H1 (cell line): Measurements from ENCODE around the gene AGRN. TPM values are rescaled to one million over a fixed set of nuclear protein-coding genes. Genes with fewer than 3 reads are reported as not detected.

Source experiments
- CTCF ChIA-PET: fragments of 300-600 bp; sonication (Branson Sonifier 250); formaldehyde crosslinking; loops from one replicate; lab custom pipeline; 2021; ENCODE audit not compliant: partially characterized antibody; lab: Charles Lee
- POLR2A ChIA-PET: fragments of 300-600 bp; sonication (Branson Sonifier 250); formaldehyde crosslinking; loops from one replicate; lab custom pipeline; 2021; ENCODE audit warnings: inconsistent platforms; ENCODE audit not compliant: partially characterized antibody; lab: Charles Lee
- DNase-seq, 2 experiments: peaks; one replicate each; pipeline versions ENCODE4 v3.0.0 to v3.0.0-alpha.2; 2010 to 2022; ENCODE audit warnings: low spot score in 2 of 2, low read depth in 1 of 2, mixed read lengths in 1 of 2
- FAIRE-seq: peaks from 2 replicates; lab custom pipeline; 2011; peaks lifted over from hg19 to GRCh38; lab: Jason Lieb, UNC
- H2AFZ ChIP-seq: 2 replicates; pipeline ENCODE4 v1.8.1; 2012; ENCODE audit warnings: low read length, inconsistent platforms
- H2AK5ac ChIP-seq: 2 replicates; pipeline ENCODE4 v1.6.1; 2013; ENCODE audit warnings: low read depth, low read length
- H2BK120ac ChIP-seq: replicated peaks from 2 replicates; pipeline ENCODE3; 2013; ENCODE audit warnings: low read depth, low read length, inconsistent platforms
- H2BK12ac ChIP-seq: 2 replicates; pipeline ENCODE4 v1.6.1; 2013; ENCODE audit warnings: low read depth, low read length
- H2BK15ac ChIP-seq: 2 replicates; pipeline ENCODE4 v1.6.1; 2013; ENCODE audit warnings: low read length
- H2BK20ac ChIP-seq: 2 replicates; pipeline ENCODE4 v1.6.1; 2013; ENCODE audit warnings: low read length
- H2BK5ac ChIP-seq: 2 replicates; pipeline ENCODE4 v1.6.1; 2013; ENCODE audit warnings: low read depth, low read length
- H3K14ac ChIP-seq: 2 replicates; pipeline ENCODE4 v1.6.1; 2013; ENCODE audit warnings: inconsistent platforms; ENCODE audit not compliant: insufficient read length
- H3K18ac ChIP-seq: 2 replicates; pipeline ENCODE4 v1.6.1; 2013; ENCODE audit warnings: low read length; ENCODE audit errors: extremely low read depth
- H3K23ac ChIP-seq: 2 replicates; pipeline ENCODE4 v1.6.1; 2013; ENCODE audit warnings: inconsistent platforms; ENCODE audit not compliant: insufficient read length
- H3K23me2 ChIP-seq: 2 replicates; pipeline ENCODE4 v1.6.1; 2013; ENCODE audit warnings: low read depth, low read length
- H3K27ac ChIP-seq: 2 replicates; pipeline ENCODE4 v1.6.1; 2011; ENCODE audit warnings: low read depth, low read length, inconsistent platforms
- H3K27me3 ChIP-seq, 4 experiments: replicated peaks in 1 of 4; 1 replicate in 1 of 4; 2 replicates in 3 of 4; pipeline versions ENCODE4 v1.6.1 to v1.8.1; 2011 to 2013; ENCODE audit warnings: low read length in 3 of 4, mild to moderate bottlenecking in 3 of 4, inconsistent platforms in 2 of 4, mixed read lengths in 2 of 4, moderate library complexity in 1 of 4; ENCODE audit not compliant: control insufficient read depth in 3 of 4, insufficient read depth in 3 of 4; ENCODE audit errors: extremely low read depth in 1 of 4
- H3K36me3 ChIP-seq, 4 experiments: 2 replicates each; pipeline versions ENCODE4 v1.6.1 to v1.8.1; 2011 to 2013; ENCODE audit warnings: mild to moderate bottlenecking in 4 of 4, low read length in 3 of 4, moderate library complexity in 2 of 4, control low read depth in 1 of 4, inconsistent platforms in 1 of 4; ENCODE audit not compliant: insufficient read depth in 4 of 4, control insufficient read depth in 2 of 4
- H3K4ac ChIP-seq: replicated peaks from 2 replicates; pipeline ENCODE3; 2013; ENCODE audit warnings: low read length, low read depth, mixed read lengths, inconsistent platforms; ENCODE audit not compliant: insufficient read length
- H3K4me1 ChIP-seq, 4 experiments: replicated peaks in 1 of 4; 1 replicate in 1 of 4; 2 replicates in 3 of 4; pipeline versions ENCODE4 v1.6.1 to v1.8.1; 2011 to 2013; ENCODE audit warnings: low read length in 3 of 4, inconsistent platforms in 2 of 4, mixed read lengths in 1 of 4; ENCODE audit not compliant: insufficient read depth in 4 of 4, control insufficient read depth in 3 of 4
- H3K4me2 ChIP-seq, 2 experiments: 2 replicates each; pipeline versions ENCODE4 v1.6.1 to v1.8.1; 2011 to 2013; ENCODE audit warnings: low read depth in 2 of 2, low read length in 2 of 2, control low read depth in 1 of 2, inconsistent platforms in 1 of 2, mild to moderate bottlenecking in 1 of 2; ENCODE audit not compliant: insufficient read depth in 1 of 2
- H3K4me3 ChIP-seq, 4 experiments: fragments of 200-600, 300-600 bp in 1 of 4; sonication (generic), shearing (Covaris generic), sonication (Bioruptor Twin) in 1 of 4; 2 replicates each; pipeline versions ENCODE4 v1.5.1 to v1.8.1; 2011 to 2016; ENCODE audit warnings: low read length in 4 of 4, low read depth in 3 of 4, control low read depth in 2 of 4, inconsistent platforms in 2 of 4, mild to moderate bottlenecking in 2 of 4, mixed read lengths in 1 of 4, moderate library complexity in 1 of 4; ENCODE audit not compliant: insufficient read depth in 2 of 4; ENCODE audit errors: extremely low read depth in 1 of 4
- H3K56ac ChIP-seq: replicated peaks from 2 replicates; pipeline ENCODE3; 2013; ENCODE audit warnings: low read depth, mild to moderate bottlenecking, mixed read lengths, low read length, inconsistent platforms; ENCODE audit not compliant: insufficient read length
- H3K79me1 ChIP-seq: 2 replicates; pipeline ENCODE4 v1.6.1; 2013; ENCODE audit warnings: low read depth, low read length, control low read depth
- H3K79me2 ChIP-seq, 2 experiments: 2 replicates each; pipeline versions ENCODE4 v1.6.1 to v1.8.1; 2012 to 2013; ENCODE audit warnings: low read length in 2 of 2, mild to moderate bottlenecking in 2 of 2, inconsistent platforms in 1 of 2; ENCODE audit not compliant: insufficient read depth in 2 of 2, control insufficient read depth in 1 of 2
- H3K9ac ChIP-seq, 4 experiments: replicated peaks in 1 of 4; 1 replicate in 1 of 4; 2 replicates in 3 of 4; pipeline versions ENCODE4 v1.6.1 to v1.8.1; 2011 to 2013; ENCODE audit warnings: low read depth in 3 of 4, low read length in 3 of 4, control low read depth in 2 of 4, mild to moderate bottlenecking in 2 of 4, moderate library complexity in 2 of 4, inconsistent platforms in 1 of 4; ENCODE audit errors: extremely low read depth in 1 of 4
- H3K9me3 ChIP-seq, 2 experiments: 2 replicates each; pipeline versions ENCODE4 v1.6.1 to v1.8.1; 2012 to 2013; ENCODE audit warnings: mild to moderate bottlenecking in 2 of 2, moderate library complexity in 2 of 2, control low read depth in 1 of 2, inconsistent platforms in 1 of 2, low read depth in 1 of 2, low read length in 1 of 2, mixed read lengths in 1 of 2; ENCODE audit not compliant: insufficient read depth in 2 of 2
- H4K20me1 ChIP-seq, 2 experiments: replicated peaks in 1 of 2; 2 replicates each; pipeline versions ENCODE3 to v1.8.1; 2011 to 2013; ENCODE audit warnings: inconsistent platforms in 2 of 2, low read length in 2 of 2, mild to moderate bottlenecking in 1 of 2; ENCODE audit not compliant: insufficient read depth in 2 of 2, control insufficient read depth in 1 of 2
- H4K5ac ChIP-seq: 2 replicates; pipeline ENCODE4 v1.6.1; 2013; ENCODE audit warnings: low read length, low read depth, mixed read lengths, inconsistent platforms; ENCODE audit not compliant: insufficient read length
- H4K8ac ChIP-seq: 2 replicates; pipeline ENCODE4 v1.8.0; 2013; ENCODE audit warnings: mild to moderate bottlenecking, moderate library complexity, low read length, inconsistent platforms; ENCODE audit not compliant: insufficient read depth; ENCODE audit errors: extremely low read depth
- H4K91ac ChIP-seq: replicated peaks from 2 replicates; pipeline ENCODE3; 2013; ENCODE audit warnings: low read length, mixed read lengths, inconsistent platforms; ENCODE audit not compliant: insufficient read length
- ASH2L ChIP-seq: fragments of 200-600, 300-600 bp; sonication (generic); IDR thresholded peaks from one replicate; pipeline ENCODE4 v1.7.1; 2017; ENCODE audit warnings: low read length
- CHD2 ChIP-seq: IDR thresholded peaks from 2 replicates; pipeline ENCODE4 v1.6.1; 2012; ENCODE audit warnings: low read length, improper control_type of control experiment
- EGR1 ChIP-seq: IDR thresholded peaks from 2 replicates; pipeline ENCODE4 v1.6.1; 2011; ENCODE audit warnings: low read depth, low read length, borderline replicate concordance
- FOSL1 ChIP-seq: IDR thresholded peaks from 2 replicates; pipeline ENCODE4 v1.6.1; 2011; ENCODE audit warnings: mild to moderate bottlenecking, low read depth, low read length, moderate library complexity; ENCODE audit not compliant: insufficient read depth
- HDAC6 ChIP-seq: IDR thresholded peaks from one replicate; pipeline ENCODE4 v1.7.1; 2012; ENCODE audit warnings: low read depth, mild to moderate bottlenecking, inconsistent platforms, low read length, moderate library complexity
- KDM4A ChIP-seq: IDR thresholded peaks from one replicate; pipeline ENCODE4 v1.7.1; 2012; ENCODE audit warnings: low read depth, mild to moderate bottlenecking, moderate library complexity, low read length, inconsistent platforms; ENCODE audit not compliant: severe bottlenecking
- NRF1 ChIP-seq: IDR thresholded peaks from 2 replicates; pipeline ENCODE4 v1.6.1; 2011; ENCODE audit warnings: mild to moderate bottlenecking, low read depth, low read length, improper control_type of control experiment
- PHF8 ChIP-seq: fragments of 200-600 bp; sonication (generic); conservative IDR thresholded peaks from 2 replicates; pipeline ENCODE4 v1.7.1; 2012; ENCODE audit warnings: low read depth, mild to moderate bottlenecking, inconsistent platforms, low read length, moderate library complexity
- SIX5 ChIP-seq: IDR thresholded peaks from 2 replicates; pipeline ENCODE4 v1.6.1; 2011; ENCODE audit warnings: mild to moderate bottlenecking, low read depth, low read length
- SP1 ChIP-seq: IDR thresholded peaks from 2 replicates; pipeline ENCODE4 v1.6.1; 2011; ENCODE audit warnings: low read depth, low read length
- TAF1 ChIP-seq: IDR thresholded peaks from 2 replicates; pipeline ENCODE4 v1.6.1; 2011; ENCODE audit warnings: mild to moderate bottlenecking, low read depth, low read length
- WGBS, 2 experiments: shearing (Covaris generic) in 1 of 2; methylation state at CpG; one replicate each; pipeline versions ENCODE4 v1.1.6 to v1.1.7; 2013 to 2015; ENCODE audit warnings: low lambda C conversion rate in 2 of 2, mixed read lengths in 2 of 2, inconsistent platforms in 1 of 2, low coverage in 1 of 2, missing lambda C conversion rate in 1 of 2; ENCODE audit not compliant: insufficient replicate concordance in 2 of 2, insufficient coverage in 1 of 2, insufficient read length in 1 of 2; ENCODE audit errors: extremely low coverage in 1 of 2, missing lambda C conversion rate in 1 of 2; 5-methylcytosine and 5-hydroxymethylcytosine counted together
- polyA plus RNA-seq, 7 experiments: library from polyadenylated mRNA; depleted of rRNA in 3 of 7; stranded (reverse) in 5 of 7; unstranded in 2 of 7; fragments of >200 nt in 5 of 7; fragments of 200-250 nt in 2 of 7; gene quantifications; 1 replicate in 5 of 7; 2 replicates in 1 of 7; 4 replicates in 1 of 7; pipeline versions ENCODE4 v1.2.1 to v1.2.3, GENCODE V29; 2011 to 2013; ENCODE audit warnings: missing spikeins in 2 of 7, mixed read lengths in 2 of 7
- total RNA-seq: library from RNA; stranded (reverse); fragmentation: NEBNext Ultra II Directional; extraction: Animal tissue kit (Norgen Biotek cat#: 25700); gene quantifications from 2 replicates; pipeline ENCODE4 v1.2.1, GENCODE V29; 2021
- TF ChIP-seq, protein P1 (sequence below): IDR thresholded peaks from 2 replicates; pipeline ENCODE4 v1.6.1; 2012; ENCODE audit warnings: inconsistent platforms

The AGRN gene
- total and polyA plus RNA-seq, 2 of the 8 experiments (the other 6 are each of a cell fraction or from before 2014, with no cell fraction given), result 52.3 to 155 TPM

DNA sequence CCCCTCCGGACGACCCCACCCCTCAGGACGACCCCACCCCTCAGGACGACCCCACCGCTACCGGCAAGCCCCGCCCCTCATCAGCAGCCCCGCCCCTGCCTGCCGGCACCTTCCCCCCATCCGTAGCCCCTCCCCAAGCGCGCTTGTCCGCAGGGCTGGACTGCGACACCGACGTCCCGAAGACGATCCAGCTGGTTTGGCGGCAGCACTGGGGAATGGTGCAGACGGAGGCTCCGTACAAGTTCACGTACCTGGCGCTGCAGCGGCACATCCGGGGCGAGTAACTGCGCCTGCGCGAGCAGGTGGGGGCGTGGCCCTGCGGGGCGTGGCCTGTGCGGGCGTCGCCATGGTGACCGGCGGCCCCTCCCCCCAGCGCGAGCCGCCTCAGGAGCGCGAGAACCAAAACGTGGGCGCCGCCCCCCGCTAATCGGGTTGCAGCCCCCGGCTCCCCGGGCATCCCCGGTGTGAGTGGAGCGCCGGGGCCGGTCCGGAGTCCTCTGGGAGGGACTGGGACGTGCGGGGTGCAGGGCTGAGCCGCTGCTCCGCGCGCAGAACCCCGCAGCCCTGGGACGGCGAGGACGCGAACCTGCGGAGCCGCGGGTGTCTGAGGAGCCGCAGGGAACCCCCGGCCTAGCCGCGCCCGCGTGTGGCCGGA lies 49.3 kb downstream of the AGRN start:
- no peak overlapping the region for H3K14ac ChIP-seq
- H2BK15ac ChIP-seq, result peak overlapping the region; percentile 81; the same call in 1 of the 2 replicates
- no peak overlapping the region for H3K27ac ChIP-seq
- H2BK20ac ChIP-seq, result no peak overlapping the region
- H4K5ac ChIP-seq, result peak overlapping the region; percentile 100
- POLR2A ChIA-PET, result interaction anchor here (1.2 to 2.8 kb wide), 2 partner anchors 11 to 29 kb away, joined by 3 to 11 read pairs; no protein-coding TSS in a partner anchor
- no peaks in the 10 kb centered on the region for H3K79me1 ChIP-seq
- no peaks in the 10 kb centered on the region for H3K79me2 ChIP-seq
- CTCF ChIA-PET, result no interaction called here
- DNase-seq (peak; percentile 68 to 99), FAIRE-seq (peak; percentile 45)
- peak overlapping the region; percentile 72 for H2BK120ac ChIP-seq
- peaks cover 0 to 9% (median 2%) of the 10 kb centered on the region in 4 experiments; a peak in 5 of 7 replicates for H3K4me1 ChIP-seq
- H3K9ac ChIP-seq, result peak overlapping the region in 2 of 4 experiments; percentile 62 to 72; a peak in 3 of 7 replicates
- H2BK5ac ChIP-seq, result peak overlapping the region; percentile 93; the same call in 1 of the 2 replicates
- H3K27me3 ChIP-seq, result peaks cover 1 to 19% (median 10%) of the 10 kb centered on the region in 4 experiments; a peak in 6 of 7 replicates
- H4K20me1 ChIP-seq, result peaks cover 0 to 9% of the 10 kb centered on the region in 2 experiments
- peak overlapping the region; percentile 90 for H3K56ac ChIP-seq
- peak overlapping the region; percentile 42 to 84 for H3K4me2 ChIP-seq
- peaks cover 7% of the 10 kb centered on the region; the same call in 1 of the 2 replicates for H3K23me2 ChIP-seq
- no peaks in the 10 kb centered on the region for H3K36me3 ChIP-seq
- peak overlapping the region; percentile 57 for H4K8ac ChIP-seq
- H3K23ac ChIP-seq, result no peak overlapping the region
- H2BK12ac ChIP-seq, result no peak overlapping the region; the same call in 1 of the 2 replicates
- H4K91ac ChIP-seq, result peak overlapping the region; percentile 91
- H3K9me3 ChIP-seq, result no peaks in the 10 kb centered on the region
- H3K18ac ChIP-seq, result peak overlapping the region; percentile 99
- H3K4ac ChIP-seq, result peak overlapping the region; percentile 85
- WGBS, 2 experiments, result 6% methylated on average over 48 of the region's 75 CpGs; no CpG with 5 or more reads in 1 of the 2 experiments
- H2AFZ ChIP-seq, result peak overlapping the region; percentile 78; the same call in 1 of the 2 replicates
- H2AK5ac ChIP-seq, result no peak overlapping the region
- H3K4me3 ChIP-seq, result peak overlapping the region; percentile 58 to 83 (median 72)
- no peak for TF ChIP-seq HDAC6
- peak; percentile 75 for TF ChIP-seq NRF1
- TF ChIP-seq ASH2L, result peak; percentile 25
- TF ChIP-seq SIX5, result no peak
- peak; percentile 86 for TF ChIP-seq CHD2
- peak; percentile 77 for TF ChIP-seq KDM4A
- 0 out of 2 replicates have a peak, but pooled peaks have one; percentile 9 for TF ChIP-seq SP1
- 0 out of 2 replicates have a peak, but pooled peaks have one; percentile 38 for TF ChIP-seq EGR1
- TF ChIP-seq, protein P1, sequence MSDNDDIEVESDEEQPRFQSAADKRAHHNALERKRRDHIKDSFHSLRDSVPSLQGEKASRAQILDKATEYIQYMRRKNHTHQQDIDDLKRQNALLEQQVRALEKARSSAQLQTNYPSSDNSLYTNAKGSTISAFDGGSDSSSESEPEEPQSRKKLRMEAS, result peak; percentile 38; the same call in 1 of the 2 replicates
- peak; percentile 6; the same call in 1 of the 2 replicates for TF ChIP-seq PHF8
- TF ChIP-seq TAF1, result 0 out of 2 replicates have a peak, but pooled peaks have one; percentile 48
- TF ChIP-seq FOSL1, result no peak
